Measurements from ENCODE around the gene JSRP1.

DNA sequence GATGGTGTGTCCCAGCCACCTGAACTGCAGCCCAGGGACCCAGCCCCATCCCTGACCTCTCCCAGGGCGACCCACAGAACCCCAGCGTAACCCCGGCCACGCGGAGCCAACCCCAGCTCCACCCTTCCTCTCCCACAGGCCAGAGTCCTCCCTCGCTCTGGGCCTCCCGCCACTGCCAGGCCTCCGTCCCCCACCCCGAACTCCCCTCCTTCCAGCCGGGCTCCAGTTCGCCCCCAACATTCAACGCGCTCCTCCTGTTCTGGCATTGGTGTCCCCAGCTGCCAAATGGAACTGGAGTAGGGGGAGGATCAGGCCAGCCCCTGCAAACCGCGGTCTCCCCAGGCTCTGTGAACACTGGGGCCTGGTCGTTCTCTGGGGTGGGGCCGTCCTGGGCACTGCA is 44.3 kb upstream of the JSRP1 start:
- TF ChIP-seq, protein P1, sequence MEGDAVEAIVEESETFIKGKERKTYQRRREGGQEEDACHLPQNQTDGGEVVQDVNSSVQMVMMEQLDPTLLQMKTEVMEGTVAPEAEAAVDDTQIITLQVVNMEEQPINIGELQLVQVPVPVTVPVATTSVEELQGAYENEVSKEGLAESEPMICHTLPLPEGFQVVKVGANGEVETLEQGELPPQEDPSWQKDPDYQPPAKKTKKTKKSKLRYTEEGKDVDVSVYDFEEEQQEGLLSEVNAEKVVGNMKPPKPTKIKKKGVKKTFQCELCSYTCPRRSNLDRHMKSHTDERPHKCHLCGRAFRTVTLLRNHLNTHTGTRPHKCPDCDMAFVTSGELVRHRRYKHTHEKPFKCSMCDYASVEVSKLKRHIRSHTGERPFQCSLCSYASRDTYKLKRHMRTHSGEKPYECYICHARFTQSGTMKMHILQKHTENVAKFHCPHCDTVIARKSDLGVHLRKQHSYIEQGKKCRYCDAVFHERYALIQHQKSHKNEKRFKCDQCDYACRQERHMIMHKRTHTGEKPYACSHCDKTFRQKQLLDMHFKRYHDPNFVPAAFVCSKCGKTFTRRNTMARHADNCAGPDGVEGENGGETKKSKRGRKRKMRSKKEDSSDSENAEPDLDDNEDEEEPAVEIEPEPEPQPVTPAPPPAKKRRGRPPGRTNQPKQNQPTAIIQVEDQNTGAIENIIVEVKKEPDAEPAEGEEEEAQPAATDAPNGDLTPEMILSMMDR (IDR thresholded peaks at IDR 0.05) = no peak
- no peak for TF ChIP-seq POLR2A (IDR thresholded peaks at IDR 0.05)
